GM19455 (cell line): ENCODE measurements around the gene GEMIN2.
A peak's percentile ranks its signal among the peaks of the same experiment; 100 is the strongest.
"Not testable (repeated sequence)": the region's sequence is repeated elsewhere in the genome, so short reads cannot be mapped to it uniquely, and the experiment has no call there.

ENCODE experiments used
- ATAC-seq: cut with Tn5 transposase; IDR thresholded peaks from one replicate; pipeline ENCODE4 v1.9.1; 2021; ENCODE audit not compliant: unreplicated experiment

The GEMIN2 gene, protein sequence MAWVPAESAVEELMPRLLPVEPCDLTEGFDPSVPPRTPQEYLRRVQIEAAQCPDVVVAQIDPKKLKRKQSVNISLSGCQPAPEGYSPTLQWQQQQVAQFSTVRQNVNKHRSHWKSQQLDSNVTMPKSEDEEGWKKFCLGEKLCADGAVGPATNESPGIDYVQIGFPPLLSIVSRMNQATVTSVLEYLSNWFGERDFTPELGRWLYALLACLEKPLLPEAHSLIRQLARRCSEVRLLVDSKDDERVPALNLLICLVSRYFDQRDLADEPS

DNA sequence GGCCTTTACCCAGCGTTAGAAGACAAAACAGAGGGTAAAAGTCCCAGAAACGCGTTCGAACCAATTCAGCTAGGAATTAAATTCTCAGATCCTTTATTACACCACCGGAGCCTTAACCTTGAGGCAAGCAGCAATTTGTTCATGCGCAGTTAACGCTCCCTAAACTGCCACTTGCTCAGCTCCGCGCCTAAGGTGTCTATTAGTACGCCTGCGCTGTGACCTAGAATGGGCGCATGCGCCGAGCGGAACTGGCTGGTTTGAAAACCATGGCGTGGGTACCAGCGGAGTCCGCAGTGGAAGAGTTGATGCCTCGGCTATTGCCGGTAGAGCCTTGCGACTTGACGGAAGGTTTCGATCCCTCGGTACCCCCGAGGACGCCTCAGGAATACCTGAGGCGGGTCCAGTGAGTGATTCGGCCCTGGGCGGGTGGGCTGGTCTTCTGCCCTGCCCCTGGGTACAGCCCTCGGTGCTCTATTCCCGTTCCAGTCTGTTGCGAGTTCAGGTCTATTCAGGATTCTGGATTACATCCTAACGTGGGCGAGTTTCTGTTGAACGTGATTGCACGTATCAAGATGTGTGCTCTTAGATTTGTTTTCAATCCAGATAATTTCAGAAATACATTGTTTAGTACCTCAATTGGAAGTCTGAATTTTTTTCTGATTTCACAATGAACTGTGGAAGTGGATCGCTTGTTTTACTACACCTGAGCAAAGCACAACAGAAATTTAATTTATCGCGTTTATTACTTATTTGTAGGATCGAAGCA, at the start of gene GEMIN2:
Gene GEMIN2 (plus strand): TSS at position 251 of the 766 bp plus-strand sequence. CDS start 16 bp downstream, at position 267.
- peak; percentile 84 for ATAC-seq

DNA sequence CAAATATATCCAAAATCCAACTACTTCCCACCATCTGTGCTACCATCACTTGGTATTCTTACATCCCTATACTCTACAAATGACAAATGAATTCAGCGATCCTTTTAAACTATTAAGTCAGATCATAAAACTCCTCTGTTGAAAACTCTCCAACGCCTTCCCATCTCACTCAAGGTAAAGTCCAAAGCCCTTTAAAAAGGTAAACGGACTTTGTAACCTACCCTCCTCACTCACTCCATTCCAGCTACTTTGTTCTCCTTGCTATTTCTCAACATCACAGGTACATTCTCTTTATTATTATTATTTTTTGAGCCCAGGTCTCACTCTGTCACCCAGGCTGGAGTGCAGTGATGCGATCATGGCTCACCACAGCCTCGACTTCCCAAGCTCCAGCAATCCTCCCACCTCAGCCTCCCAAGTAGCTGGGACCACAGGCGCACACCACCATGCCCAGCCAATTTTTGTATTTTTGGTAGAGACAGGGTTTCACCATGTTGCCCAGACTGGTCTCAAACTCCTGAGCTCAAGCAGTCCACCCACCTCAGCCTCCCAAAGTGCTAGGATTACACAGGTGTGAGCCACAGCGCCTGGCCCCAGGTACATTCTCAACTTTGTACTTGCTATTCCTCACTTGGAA, 44.8 kb upstream of the GEMIN2 start:
- ATAC-seq, result not testable (repeated sequence)

DNA sequence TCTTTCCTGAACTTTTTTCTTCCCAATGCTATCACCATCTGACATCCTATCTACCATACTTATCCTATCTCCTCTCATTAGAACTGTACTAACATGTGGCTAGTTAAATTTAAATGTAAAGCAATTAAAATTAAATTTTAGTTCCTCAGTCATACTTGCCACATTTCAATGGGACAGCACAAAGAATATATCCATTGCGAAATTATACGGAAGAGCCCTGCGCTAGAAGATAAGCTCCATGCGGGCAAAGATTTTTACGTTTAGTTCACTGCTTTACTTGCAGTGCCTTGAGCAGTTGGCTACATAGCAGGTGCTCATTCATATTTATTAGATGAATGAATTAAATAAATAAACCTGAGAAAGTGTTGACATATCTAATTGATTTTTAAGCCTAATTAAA, 44.2 kb upstream of the GEMIN2 start:
- no peak for ATAC-seq

DNA sequence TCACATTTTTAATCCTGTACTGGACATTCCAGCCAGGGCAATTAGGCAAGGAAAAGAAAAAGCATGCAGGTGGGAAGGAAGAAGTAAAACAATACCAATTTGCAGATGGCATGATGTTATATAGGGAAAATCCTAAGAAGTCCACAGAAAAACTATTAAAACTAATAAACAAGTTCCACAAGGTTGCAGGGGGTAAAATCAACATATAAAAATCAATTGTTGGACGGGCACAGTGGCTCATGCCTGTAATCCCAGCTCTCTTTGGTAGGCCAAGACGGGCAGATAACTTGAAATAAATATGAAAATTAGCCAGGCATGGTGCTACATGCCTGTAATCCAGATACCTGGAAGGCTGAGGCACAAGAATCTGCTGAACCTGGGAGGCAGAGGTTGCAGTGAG, 43.0 kb upstream of the GEMIN2 start:
- no peak for ATAC-seq

DNA sequence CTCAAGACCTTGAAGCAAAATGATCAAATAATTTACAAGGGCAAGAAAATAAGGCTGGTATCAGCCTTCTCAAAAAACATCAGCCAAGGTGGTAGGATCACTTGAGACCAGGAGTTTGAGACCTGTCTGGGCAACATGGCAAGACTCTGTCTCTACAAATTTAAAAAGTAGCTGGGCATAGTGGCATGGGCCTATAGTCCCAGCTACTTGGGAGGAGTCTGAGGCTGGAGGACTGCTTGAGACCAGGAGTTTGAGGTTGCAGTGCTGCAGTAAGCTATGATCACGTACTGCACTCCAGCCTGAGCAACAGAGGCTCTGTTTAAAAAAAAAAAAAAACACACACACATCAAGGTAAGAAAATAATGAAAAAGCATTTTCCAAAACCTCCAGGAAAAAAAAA, 33.2 kb upstream of the GEMIN2 start:
- no peak for ATAC-seq

DNA sequence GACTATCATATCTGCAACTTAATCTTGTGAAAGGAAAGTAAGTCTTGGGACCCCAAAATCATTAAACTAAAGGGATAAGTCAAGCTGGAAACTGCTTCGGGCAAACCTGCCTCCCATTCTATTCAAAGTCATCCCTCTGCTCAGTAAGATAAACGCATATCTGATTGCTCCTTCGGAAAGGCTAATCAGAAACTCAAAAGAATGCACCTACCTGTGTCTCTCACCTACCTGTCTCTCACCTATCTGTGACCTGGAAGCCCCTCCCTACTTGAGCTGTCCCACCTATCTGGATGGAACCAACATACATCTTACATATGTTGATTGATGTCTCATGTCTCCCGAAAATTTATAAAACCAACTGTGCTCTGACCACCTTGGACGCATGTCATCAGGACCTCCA, 31.0 kb upstream of the GEMIN2 start:
- no peak for ATAC-seq

DNA sequence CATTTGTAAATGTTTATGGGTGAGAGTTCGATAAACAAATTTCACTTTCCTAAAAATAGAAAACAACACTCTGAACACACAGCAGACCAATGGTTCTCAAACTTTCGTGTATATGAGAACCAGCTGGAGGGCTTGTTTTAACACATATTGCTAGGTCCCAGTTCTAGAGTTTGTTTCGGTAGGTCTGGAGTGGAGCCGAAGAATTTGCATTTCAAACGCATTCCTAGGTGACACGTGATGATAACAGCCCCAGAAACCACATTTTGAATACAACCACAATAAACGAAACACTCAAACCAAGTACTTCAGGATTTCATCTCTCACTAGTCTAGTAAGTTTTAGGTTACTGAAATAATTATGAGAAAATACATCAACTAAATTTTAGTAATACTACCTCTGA, 28.2 kb upstream of the GEMIN2 start:
- ATAC-seq, result no peak

DNA sequence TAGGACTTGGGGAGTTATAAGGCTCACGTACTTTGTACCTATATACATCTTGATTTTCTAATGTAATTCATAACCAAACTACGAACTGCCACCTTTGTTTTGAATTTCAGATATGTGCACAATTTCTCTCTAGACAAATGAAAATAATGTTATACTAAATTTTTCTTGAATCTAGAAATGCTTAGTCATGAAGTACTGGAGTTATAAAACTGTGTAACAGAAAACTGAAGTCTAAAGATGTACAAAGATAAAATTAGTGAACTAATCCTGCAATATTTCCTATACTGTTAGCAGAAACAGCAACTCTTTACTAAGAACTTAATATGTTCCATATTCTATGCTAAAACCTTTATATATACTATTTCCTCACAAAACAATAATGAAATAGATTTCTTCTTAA, 26.6 kb upstream of the GEMIN2 start:
- ATAC-seq, result no peak

DNA sequence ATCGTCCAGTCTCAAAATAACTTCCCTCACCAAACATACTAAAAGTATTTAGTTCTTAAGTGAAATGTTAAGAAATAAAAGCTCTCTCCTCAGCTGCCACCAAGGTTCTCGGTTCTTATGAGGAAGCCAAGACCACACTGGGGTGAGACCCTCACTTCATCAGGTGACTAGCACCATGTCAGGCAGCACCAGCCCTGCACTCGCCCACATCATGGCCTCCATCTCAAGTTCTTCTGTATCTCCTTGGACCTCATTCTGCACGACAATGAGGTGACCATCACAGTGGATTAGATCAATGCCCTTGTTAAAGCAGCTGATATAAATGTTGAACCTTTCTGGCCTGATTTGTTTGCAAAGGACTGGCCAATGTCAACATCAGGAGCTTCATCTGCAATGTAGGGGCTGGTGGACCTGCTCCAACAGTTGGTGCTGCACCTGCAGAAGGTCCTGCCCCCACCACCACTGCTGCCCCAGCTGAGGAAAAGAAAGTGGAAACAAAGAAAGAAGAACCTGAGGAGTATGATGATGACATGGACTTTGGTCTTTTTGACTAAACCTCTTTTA, 23.5 kb upstream of the GEMIN2 start:
- no peak for ATAC-seq

DNA sequence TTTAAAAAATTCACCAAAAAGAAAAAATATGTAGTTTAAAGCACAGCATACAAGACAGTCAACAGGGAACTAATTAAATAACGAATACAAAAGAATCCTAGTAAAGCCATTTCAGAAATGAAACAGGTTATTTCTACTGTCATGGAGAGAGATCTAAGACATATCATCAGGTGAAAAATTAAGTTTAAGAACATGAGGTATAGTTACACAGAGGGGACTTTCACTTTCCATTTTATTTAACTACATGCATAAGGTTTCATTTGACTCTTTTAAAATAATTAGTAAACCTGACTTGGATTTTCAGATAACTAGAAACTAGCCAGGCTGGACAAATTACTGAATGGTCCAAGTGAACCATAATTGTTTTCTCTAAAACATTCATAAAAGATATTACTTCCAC, 22.4 kb upstream of the GEMIN2 start:
- ATAC-seq, result no peak

DNA sequence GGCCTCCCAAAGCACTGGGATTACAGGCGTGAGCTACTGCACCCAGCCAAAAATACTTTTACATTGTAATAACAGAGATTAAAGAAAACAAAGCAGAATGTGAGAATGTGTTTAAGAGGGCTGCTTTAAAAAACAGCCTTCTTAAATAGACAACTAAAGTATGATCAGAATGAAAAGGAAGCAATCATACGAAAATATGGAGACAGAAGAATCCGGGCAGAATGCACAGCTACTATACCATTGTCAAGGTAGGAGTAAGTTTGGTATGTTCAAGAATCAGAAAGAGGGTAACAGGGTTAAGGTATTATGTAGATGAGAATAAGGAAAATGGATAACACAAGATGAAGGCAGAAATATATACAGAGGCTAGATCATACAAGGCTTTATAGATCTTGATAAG, 19.6 kb upstream of the GEMIN2 start:
- no peak for ATAC-seq

DNA sequence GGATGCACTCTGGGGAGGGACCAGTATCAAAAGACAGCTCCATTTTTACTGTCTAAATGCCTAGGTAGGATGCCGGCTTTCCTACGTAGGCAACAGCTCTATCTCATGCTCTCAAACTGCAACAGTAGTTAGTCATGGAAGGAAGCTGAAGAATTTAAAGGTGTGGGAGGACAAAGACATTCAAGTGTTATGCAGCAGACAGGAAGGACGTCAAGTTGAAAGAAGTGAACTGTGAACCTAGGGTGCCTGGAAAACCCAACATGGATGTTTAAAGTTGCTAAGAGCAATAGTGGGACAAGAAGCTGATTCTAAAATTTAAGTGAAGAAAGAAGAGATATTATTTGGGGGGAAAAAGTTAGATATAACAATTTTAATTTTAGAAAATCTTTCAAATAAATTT, 17.0 kb upstream of the GEMIN2 start:
- ATAC-seq, result no peak

DNA sequence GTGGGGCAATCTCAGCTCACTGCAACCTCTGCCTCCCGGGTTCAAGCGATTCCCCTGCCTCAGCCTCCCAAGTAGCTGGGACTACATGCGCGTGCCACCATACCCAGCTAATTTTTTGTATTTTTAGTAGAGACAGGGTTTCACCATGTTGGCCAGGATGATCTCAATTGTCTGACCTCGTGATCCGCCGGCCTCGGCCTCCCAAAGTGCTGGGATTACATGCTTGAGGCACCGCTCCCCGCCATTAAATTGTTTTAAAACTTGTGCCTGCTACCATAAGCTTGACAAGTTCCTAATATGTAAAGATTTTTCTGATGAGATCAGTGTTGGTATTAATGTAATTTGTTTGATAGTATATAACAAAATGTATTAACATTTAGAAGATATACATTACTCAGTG, 14.9 kb upstream of the GEMIN2 start:
- ATAC-seq, result not testable (repeated sequence)

DNA sequence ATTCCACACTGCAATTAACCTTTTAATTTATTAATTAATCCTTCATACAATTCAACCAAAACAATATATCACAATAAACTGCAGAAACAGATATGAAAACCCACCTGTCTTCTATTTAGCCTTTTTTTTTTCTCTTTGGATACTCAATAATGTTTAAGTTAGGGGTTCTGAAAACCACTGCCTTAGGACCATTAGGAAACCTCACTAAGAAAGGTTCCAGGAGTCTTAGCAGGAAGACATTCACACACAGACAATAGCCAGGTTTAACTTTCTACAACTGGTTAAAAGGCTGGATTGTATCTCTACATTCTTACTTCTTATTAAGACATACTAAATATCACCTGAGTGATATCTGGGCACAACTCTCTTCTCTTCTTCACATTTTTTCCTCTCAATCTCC, 14.4 kb upstream of the GEMIN2 start:
- no peak for ATAC-seq

DNA sequence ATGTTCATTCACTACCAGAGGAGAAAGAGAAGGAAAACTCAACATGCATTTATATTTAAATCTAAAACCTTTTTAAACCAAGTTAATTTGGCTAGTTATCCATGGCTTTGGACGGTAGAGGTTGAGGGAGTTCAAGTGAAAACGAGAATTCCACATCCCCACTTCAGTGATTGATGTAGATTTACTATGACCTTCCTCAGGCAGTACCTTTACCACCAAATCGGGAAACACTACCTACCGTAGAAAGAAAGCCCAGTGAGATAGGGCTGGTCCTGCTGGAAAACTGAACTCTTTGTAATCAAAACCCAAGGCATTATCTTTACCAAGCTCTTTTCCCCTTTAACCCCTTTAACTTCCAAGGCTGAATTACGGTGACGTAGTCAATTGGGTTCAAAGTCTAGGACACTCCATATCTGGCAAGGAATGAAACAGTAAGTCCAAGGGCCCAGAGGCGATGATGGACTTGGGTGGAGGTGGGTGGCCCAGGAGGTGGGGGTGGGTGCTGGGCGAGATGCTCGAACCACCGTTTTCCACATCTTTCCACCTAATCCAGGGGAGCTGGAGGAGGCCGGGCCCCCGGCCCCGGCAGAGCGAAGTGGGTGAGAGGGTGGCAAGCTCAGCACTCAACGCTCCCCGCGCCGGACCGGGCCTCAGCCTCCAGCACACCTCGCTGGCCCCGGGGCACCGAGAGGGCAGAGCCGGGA, 11.7 kb upstream of the GEMIN2 start:
- no peak for ATAC-seq

DNA sequence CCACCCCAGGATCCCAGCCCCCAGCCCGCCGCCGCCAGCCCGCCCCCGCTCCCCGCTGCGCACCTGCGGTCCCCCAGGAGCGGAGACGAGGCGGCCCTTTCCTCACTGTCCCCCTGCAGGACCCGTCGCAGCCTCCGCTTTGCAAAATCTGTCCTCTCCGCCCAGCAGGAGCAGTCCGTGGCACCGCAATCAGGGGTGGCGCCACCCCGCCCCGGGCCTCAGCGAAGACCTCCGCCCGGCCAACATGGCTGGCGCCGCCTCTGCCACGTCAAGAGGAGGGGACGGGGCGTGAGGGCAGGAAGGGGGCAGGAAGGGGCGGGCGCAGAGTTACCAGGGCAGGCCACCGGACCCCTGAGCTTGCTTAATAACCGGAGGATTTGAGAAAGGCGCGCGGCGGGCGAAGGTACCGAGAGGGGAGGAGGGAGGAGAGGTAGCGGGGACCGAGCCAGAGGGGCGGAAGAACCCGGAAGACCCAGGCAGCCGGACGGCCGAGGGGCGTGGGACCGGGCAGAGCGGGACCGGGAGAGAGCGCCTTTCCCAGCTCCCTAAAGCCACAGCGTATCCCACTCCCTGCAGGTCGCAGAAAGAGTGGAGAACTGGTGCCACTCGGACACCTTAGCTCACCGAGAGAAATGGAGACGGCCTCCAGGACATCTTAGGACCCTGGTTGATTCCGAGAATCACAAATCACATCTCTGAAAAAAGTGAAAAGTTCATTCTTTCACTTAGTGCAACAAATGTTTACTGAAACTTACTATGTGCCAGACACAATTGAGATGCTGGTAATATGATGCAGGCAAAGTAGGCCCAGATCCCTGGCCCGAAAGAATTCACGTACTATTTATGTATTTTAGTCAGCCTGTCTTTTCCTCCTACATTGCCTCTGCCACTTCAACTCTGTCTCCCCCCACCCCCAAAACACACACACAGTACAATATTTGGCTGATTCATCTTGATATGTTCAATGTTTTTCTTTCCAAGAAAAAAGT, 10.9 kb upstream of the GEMIN2 start, which contains the start of gene SEC23A:
Gene SEC23A (minus strand): TSS at position 267 of the 989 bp plus-strand sequence. CDS start 7,117 bp downstream, outside the sequence.
- peak; percentile 87 for ATAC-seq

DNA sequence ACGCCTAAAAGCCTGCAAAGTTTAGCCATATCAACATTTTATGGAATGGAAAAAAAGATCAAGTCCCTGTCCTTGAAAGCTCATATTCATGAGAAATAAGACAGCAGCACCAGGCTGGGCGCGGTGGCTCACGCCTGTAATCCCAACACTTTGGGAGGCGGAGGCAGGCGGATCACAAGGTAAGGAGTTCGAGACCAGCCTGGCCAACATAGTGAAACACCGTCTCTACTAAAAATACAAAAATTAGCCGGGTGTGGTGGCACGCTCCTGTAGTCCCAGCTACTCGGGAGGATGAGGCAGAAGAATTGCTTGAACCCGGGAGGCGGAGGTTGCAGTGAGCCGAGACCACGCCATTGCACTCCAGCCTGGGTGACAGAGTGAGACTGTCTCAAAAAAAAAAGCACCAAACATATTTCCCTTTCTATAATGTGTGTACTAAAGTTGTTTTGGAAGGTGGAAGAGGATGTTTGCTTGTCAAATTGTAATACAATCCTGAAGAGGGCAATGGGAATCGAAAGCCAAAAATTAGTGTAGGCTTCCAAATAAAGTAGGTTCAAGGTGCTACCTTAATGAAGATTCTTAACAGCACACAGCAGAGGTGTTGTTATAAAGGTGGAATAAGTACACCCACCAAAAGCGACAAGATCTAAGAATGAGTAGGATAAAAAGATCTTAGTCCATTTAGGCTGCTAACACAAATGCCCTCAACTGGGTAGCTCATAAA, 9.9 kb upstream of the GEMIN2 start:
- ATAC-seq, result not testable (repeated sequence)

DNA sequence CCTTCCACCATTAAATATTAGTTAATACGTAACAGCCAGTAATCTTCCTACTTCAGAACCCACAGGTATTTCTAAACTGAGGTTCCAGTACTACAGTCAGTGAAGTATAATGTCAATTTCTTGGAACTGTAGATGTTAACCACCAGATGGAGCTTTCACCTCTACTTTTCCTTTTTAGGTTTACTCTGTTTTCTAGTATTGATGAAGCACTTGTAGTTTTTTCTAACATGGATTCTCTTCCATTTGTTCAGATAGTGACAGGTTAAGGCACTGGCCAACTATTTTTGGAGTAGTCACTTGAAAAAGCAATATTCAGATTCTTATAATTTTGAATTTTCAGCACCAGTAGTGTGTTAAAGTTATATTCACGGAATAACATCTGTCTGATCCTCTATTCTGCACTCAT, 6.5 kb upstream of the GEMIN2 start:
- peak; percentile 26 for ATAC-seq

DNA sequence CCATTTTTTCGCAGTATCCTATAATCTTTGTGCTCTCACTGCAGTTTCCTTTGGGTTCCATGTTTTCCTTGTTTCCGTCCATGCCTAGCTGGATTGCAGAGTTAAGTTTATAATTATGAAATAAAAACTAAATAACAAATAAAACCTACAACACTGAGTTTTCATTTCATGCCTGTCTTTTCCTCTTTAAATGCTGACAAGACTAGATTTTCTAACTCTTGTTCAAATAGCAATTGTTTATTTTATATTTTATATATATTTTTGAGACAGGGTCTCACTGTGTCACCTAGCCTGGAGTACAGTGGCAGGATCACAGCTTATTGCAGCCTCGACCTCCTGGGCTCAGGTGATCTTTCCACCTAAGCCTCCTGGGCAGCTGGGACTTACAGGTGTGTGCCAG, 5.3 kb upstream of the GEMIN2 start:
- no peak for ATAC-seq
